Caki2 (cell line): ENCODE results near the gene EPB41L2. TPM values are rescaled to one million over a fixed set of nuclear protein-coding genes. Genes with fewer than 3 reads are reported as not detected.

ENCODE experiments used
- DNase-seq: peaks from one replicate; pipeline ENCODE4 v3.0.0-alpha.2; 2015; ENCODE audit warnings: low read depth
- in situ Hi-C: cut with HindIII; loops from 2 replicates; pipeline ENCODE4 v1.10.0; 2016; ENCODE audit warnings: low sequenced_read_pairs, low pct_unique_long_range_greater_than_20kb, mixed read lengths
- total RNA-seq: library from RNA; depleted of rRNA; stranded (reverse); fragments of >200 nt; shearing (Covaris generic); gene quantifications from 2 replicates; pipeline ENCODE4 v1.2.3, GENCODE V29; 2014; ENCODE audit warnings: low replicate concordance

EPB41L2 gene
- total RNA-seq, 1 experiment from 2014 or later: 66.1 TPM

DNA sequence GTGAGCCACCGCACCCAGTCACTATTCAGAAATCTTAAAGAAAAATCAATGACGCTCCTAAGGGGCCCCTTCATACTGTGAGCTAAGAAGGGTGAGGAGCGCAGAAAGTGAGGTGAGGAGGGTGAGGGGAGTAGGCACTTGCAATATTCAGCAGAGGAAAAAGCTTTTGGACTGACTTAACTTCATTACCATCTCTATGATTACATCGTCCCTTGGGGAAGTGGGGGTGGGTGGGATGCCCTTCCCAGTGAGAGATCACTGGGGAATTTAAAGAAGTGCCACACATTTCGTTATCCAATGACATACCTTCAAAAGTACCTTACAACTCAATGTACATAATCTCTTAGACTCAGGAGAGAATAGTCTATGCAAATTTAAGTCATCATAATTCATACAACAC is 189.3 kb downstream of the EPB41L2 start:
- in situ Hi-C loops: loop anchor here (25.0 kb wide), 1 partner anchor 689 kb away; the partner anchor contains the start of gene ARG1
- DNase-seq: no peak

DNA sequence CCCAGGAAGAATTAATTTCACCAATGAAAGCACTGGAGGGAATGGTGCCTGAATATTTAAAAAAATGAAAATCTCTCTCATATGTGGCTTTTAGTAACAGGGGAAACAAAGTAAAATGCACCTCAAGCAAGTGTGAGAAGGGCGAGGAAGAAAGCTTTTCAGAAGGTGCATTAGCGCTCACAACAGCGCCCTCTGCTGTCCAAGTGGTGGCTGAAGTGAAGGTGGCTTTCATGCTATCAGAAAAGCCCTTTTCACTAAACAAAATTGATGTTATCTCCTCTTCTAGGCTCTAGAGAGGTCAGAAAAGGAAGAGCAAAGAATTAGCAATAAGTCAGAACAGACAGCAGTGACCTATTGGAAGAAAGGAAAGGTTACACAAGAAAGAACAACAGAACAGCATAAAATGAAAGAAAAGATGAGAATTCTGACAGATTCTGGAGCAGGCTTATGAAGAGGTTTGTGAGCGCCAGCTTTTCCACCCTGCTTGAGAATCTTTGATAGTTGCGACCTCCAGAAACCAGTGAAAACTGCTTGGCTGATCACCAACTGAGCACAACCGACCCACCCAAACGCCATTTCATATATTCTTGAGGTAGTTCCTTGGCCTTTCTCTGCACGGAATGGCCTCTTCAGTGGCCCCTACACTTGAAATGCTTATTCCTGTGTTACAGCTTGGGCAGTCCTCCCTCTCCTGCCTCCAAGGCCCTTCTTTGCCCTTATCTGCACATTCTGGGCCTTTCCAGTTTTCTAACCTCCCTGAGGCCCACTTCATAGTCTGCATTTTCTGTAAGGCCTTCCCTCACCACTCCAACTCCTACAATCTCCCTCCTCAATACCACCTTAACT is 190.6 kb downstream of the EPB41L2 start:
- peak; percentile 32 for DNase-seq
- in situ Hi-C loops: loop anchor here (25.0 kb wide), 1 partner anchor 690 kb away; the partner anchor contains the start of gene ARG1

DNA sequence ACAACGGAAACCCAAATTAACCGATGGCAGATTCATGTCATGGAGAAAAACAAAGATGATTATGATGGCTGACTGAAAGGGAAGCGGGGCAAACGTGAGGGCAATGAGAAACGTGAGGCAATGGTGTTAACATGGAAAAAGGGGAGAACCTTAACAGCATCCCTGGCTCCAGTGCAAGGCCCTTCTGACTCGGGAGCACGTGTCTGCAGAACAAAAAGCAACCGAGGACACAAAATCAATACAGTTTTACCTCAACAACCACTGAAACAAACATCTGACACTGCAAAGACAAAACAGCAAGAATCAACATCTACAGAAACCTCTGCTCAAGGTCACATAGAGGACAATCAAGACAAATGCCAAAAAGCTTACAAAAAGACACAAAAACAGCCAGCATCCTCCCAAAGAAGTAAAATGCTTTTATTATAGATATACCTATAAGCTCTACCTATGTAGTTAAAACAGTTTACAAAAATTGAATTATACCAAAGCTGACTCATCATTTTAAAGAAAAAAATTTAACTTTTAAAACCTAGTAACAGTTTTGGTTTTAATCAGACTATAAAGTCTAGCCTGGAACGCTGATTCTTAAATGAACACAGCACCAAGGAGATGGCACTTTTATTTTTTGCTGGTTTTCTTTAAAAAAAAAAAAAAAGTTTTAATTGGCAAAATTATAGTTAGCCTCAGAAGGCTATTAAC is 192.7 kb downstream of the EPB41L2 start:
- no peak for DNase-seq
- in situ Hi-C loops: loop anchor here (25.0 kb wide), 1 partner anchor 692 kb away; the partner anchor contains the start of gene ARG1

- in situ Hi-C loops: loop anchor here (25.0 kb wide), 1 partner anchor 693 kb away; the partner anchor contains the start of gene ARG1
- no peak for DNase-seq
These were observed 193.4 kb downstream of the EPB41L2 start for GRCh38 chr6:130869681-130870080.

DNA sequence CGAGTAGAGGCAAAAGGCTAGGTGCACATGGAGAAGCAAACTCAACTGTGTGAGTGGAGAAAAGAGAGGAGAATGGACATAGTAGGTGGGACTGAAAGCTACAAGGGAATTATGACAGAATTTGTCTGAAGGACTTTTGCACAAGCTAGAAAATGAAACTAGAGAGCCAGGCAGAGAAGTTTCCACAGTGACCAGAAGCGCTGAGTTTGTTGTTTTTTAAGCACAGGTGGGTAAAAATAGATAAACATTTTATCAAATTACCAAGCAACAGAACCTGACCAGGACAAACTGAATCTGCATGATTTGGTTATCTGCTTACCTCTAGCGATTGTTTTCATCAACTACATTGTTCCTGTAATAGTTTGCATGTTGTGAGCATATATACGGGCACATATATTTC is 197.3 kb downstream of the EPB41L2 start:
- no peak for DNase-seq
- in situ Hi-C loops: loop anchor here (25.0 kb wide), 1 partner anchor 697 kb away; the partner anchor contains the start of gene ARG1

DNA sequence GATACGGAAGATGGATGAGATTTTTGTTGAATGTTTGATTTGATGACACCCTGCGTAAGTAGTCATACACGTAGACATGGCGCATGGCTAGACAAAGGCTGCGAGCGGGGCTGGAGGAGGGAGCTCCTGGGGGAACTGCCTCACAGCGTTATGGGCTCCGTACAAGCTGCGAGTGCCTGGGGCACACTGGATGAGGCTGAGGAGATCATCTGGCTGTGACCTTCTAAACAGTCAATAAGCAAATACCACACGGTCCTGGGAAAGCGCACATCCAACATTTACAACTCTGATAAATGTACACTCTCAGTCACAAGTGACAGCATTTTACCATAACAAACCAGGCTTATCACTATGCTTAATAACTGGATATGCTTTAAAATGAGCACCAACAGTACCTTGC is 198.7 kb downstream of the EPB41L2 start:
- DNase-seq: no peak
- in situ Hi-C loops: loop anchor here (25.0 kb wide), 1 partner anchor 698 kb away; the partner anchor contains the start of gene ARG1

DNA sequence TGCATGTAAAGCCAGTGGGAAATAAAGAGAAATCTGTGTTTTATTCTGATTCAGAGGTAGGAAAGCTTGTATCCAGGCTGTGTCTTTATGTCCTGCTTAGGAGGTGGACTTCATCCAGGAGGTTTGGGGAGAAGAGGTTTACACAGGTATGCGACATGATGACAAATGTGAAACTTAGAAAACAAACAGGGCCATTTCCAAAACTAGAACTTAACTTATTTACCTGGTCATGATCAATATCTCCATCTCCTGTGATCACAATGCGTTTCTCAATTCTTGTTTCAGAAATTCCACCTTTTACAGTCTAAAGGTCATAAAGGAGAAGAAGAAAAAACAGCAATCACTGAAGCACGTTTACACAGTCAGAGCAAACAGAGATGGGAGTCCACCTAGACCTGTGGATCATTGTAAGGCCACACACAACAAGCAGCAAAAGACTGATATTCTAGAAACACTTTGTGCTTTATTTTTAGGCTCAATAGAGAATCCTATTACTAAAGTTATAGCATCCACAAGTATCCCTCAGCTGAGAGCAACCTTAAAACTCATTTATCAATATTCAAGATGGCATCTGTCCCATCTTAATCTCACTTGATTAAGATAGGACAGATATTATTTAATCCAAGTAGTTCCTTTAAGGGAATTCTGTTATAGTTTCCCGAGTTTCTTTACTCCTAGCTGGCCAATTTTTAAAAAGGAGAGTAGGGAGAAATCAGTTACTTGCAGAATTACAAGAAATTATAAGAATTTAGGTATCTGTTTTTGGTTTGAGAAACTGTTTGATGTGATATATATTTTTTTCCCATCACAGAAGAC is 199.4 kb downstream of the EPB41L2 start:
- no peak for DNase-seq
- in situ Hi-C loops: loop anchor here (25.0 kb wide), 1 partner anchor 699 kb away; the partner anchor contains the start of gene ARG1

DNA sequence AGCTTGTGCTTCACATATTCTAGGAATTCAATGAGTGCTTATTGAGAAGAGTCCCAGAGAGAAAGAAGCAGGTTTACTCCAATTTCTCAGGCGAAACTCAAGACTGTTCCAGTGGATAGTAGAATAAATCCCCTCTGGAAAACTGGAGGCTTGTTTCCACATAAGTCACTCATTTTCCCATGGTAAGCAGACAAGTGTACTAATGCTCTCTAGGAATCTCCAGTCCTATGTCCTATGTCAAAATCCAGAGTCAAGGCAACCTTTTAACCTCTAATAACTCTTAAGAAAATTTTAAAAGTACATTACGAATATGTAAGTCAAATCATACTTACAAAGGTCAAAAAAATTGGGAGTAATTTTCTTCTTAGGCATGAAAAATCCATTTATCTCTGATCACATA is 200.7 kb downstream of the EPB41L2 start:
- no peak for DNase-seq
- in situ Hi-C loops: loop anchor here (25.0 kb wide), 1 partner anchor 700 kb away; the partner anchor contains the start of gene ARG1

GRCh38 chr6:130859161-130859867 is 203.7 kb downstream of the EPB41L2 start:
- no peak for DNase-seq
- in situ Hi-C loops: loop anchor here (25.0 kb wide), 1 partner anchor 703 kb away; the partner anchor contains the start of gene ARG1

DNA sequence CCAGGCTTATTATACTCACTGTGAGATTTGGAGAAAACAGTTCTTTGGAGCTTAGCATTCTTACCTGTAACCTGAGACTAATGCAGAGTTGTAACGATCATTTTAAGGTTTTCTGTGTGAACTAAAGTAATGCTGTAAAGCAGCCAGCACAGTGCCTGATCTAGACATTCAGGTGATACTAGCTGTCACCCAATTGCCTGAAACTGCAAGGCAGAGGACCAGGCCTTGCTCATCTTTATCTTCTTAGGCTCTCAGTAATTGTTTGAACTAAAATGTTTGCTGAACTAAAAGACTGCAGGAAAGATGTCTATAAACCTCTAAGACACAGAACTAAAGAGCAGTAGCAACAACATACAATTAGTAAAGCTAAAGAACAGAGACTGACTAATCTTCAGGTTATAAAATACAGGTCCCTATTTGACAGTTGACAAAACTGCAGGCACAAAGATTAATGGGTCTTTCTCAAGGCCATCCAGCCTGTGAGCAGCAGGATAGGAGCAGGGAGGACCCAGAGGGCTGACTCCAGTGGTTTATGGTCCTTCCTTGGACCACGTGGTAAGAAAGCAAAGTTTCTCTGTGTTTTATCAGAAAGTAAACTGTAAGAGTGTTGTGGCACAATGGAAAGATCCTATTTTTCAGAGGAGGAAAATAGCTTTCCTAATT is 204.4 kb downstream of the EPB41L2 start:
- no peak for DNase-seq
- in situ Hi-C loops: loop anchor here (25.0 kb wide), 1 partner anchor 704 kb away; the partner anchor contains the start of gene ARG1

DNA sequence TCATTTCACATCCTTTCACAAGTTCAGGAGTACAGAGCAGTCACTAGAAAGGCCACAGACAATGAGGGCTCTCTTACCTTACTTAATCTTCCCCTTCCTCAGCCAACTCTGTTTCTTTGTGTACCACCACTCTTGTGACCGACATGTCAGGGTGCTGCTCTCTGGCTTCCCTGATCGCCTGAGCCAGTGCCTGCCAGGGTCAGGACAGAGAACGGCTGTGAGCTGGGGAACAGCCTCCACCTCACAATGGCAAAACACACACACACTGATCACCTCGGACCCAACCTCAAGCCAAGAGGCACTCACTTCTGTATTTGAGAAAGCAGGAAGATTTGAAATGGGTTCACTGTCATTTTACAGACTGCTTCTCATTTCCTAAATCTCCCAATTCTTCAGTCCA is 205.0 kb downstream of the EPB41L2 start:
- in situ Hi-C loops: loop anchor here (25.0 kb wide), 1 partner anchor 704 kb away; the partner anchor contains the start of gene ARG1

GRCh38 chr6:130853555-130854183 is 209.4 kb downstream of the EPB41L2 start:
- in situ Hi-C loops: loop anchor here (25.0 kb wide), 1 partner anchor 709 kb away; the partner anchor contains the start of gene ARG1
- no peak for DNase-seq

More for the DNA sequence above, 205.0 kb downstream of the EPB41L2 start:
- DNase-seq: no peak

- DNase-seq: no peak
- in situ Hi-C loops: loop anchor here (25.0 kb wide), 1 partner anchor 709 kb away; the partner anchor contains the start of gene ARG1
These were observed 210.0 kb downstream of the EPB41L2 start for GRCh38 chr6:130852844-130853554.

GRCh38 chr6:130851026-130851425 is 212.0 kb downstream of the EPB41L2 start:
- in situ Hi-C loops: loop anchor here (25.0 kb wide), 1 partner anchor 711 kb away; the partner anchor contains the start of gene ARG1
- no peak for DNase-seq

- no peak for DNase-seq
- in situ Hi-C loops: no loop called here
These were observed 213.5 kb downstream of the EPB41L2 start for GRCh38 chr6:130849594-130849993.

- no peak for DNase-seq
- in situ Hi-C loops: no loop called here
These were observed 214.1 kb downstream of the EPB41L2 start for GRCh38 chr6:130848945-130849344.
